Astrocyte of the cerebellum (primary cell): Measurements from ENCODE around the gene RNASE11.

Source experiments
- DNase-seq: peaks from one replicate; pipeline ENCODE4 v3.0.0-alpha.2; 2011; ENCODE audit warnings: low read depth
- H3K4me3 ChIP-seq: 2 replicates; pipeline ENCODE4 v1.5.1; 2011; ENCODE audit warnings: mild to moderate bottlenecking, low read depth, low read length, moderate library complexity
- CTCF ChIP-seq: IDR thresholded peaks from 2 replicates; pipeline ENCODE4 v1.5.1; 2012; ENCODE audit warnings: low read length, low read depth, moderate library complexity, mild to moderate bottlenecking; ENCODE audit errors: missing control alignments
- in situ Hi-C: cut with HindIII; loops from 2 replicates; pipeline ENCODE4 v1.10.0; 2017; ENCODE audit warnings: low sequenced_read_pairs

The RNASE11 gene

DNA sequence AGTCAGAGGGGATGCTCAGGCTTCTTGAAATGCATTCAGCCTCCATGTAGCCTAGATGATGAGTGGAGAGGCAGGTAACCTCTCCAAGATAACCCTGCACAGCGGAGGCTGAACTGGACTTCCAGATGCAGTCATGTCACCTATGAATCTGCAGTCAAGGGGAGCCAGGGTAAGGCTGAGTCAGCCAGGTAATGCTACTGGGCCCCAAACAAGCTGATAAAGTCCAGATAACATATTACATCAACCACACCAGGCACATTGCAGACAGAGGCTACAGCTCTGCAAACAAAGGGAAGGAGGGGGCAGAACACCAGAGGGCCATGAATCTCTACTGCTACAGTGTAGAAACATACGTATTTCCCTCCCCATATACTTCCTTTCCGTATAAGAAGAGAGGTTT is 40.9 kb downstream of the RNASE11 start:
- no peak overlapping the region for H3K4me3 ChIP-seq
- no peak for DNase-seq
- no peak for TF ChIP-seq CTCF
- in situ Hi-C loops = loop anchor here (10.0 kb wide), 1 partner anchor 72 kb away; no protein-coding TSS in a partner anchor

DNA sequence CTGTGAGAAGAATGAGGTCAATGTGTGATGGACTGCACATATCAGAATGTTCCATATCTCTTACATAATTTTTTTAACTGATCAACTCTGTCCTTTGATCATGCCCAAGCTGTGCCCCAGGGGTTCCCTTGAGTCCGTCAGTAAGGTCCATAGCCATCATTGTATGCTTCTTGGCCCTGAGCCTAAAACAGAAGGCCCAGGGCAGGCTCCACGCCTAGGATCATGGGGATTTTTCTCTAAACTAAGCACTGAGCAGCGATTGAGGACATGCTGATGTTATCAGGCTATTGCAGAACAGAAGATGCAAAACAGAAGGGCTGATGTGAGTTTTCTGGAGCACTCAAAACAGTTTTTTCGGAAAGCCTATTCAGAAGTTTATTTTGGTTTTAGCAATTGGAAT is 47.9 kb downstream of the RNASE11 start:
- no peak for TF ChIP-seq CTCF
- DNase-seq = no peak
- no peak overlapping the region for H3K4me3 ChIP-seq
- in situ Hi-C loops = loop anchor here (10.0 kb wide), 1 partner anchor 65 kb away; no protein-coding TSS in a partner anchor
